ENCODE measurements around the gene IFT43.

GRCh38 chr14:75969126-75969525 lies 16.4 kb upstream of the IFT43 start:
- no peak for TF ChIP-seq CTCF (conservative IDR thresholded peaks at IDR 0.05)
- TF ChIP-seq ZFX (IDR thresholded peaks at IDR 0.05) = no peak
